SK-N-SH treated with all-trans-retinoic acid at 6 μM for 48 hours (cell line): ENCODE data around the gene UNC5B.

ENCODE experiments used
- ATAC-seq: fragments of 200-7000 bp; cut with Tn5 transposase; 3 replicates; pipeline ENCODE4 v1.9.1; 2020; ENCODE audit warnings: mild to moderate bottlenecking, moderate library complexity
- ARNTL ChIP-seq: fragments of 450-650 bp; formaldehyde crosslinking; IDR thresholded peaks from 2 replicates; pipeline ENCODE4 v1.5.0; 2020; ENCODE audit warnings: low read depth, mild to moderate bottlenecking, moderate library complexity, borderline replicate concordance
- ESRRG ChIP-seq: fragments of 250-450 bp; sonication (Bioruptor Pico); IDR thresholded peaks from 2 replicates; pipeline ENCODE4 v1.6.1; 2021; ENCODE audit warnings: mild to moderate bottlenecking
- GLIS3 ChIP-seq: fragments of 250-450 bp; sonication (Bioruptor Pico); IDR thresholded peaks from 2 replicates; pipeline ENCODE4 v1.5.0; 2020; ENCODE audit warnings: mild to moderate bottlenecking, moderate library complexity
- ISL1 ChIP-seq: fragments of 250-450 bp; sonication (Bioruptor Pico); IDR thresholded peaks from 2 replicates; pipeline ENCODE4 v2.1.2; 2022; ENCODE audit warnings: mild to moderate bottlenecking, moderate library complexity
- PPARA ChIP-seq: fragments of 250-450 bp; sonication (Bioruptor Pico); IDR thresholded peaks from 2 replicates; pipeline ENCODE4 v1.5.0; 2020; ENCODE audit warnings: mild to moderate bottlenecking, borderline replicate concordance
- RARB ChIP-seq: fragments of 250-450 bp; sonication (Bioruptor Pico); IDR thresholded peaks from 2 replicates; pipeline ENCODE4 v1.8.0; 2021; ENCODE audit warnings: mild to moderate bottlenecking, moderate library complexity
- SNAI2 ChIP-seq: fragments of 250-450 bp; sonication (Bioruptor Pico); IDR thresholded peaks from 2 replicates; pipeline ENCODE4 v1.5.0; 2020; ENCODE audit warnings: mild to moderate bottlenecking, moderate library complexity
- TCF4 ChIP-seq: fragments of 250-450 bp; sonication (Bioruptor Pico); IDR thresholded peaks from 2 replicates; pipeline ENCODE4 v1.8.0; 2021; ENCODE audit warnings: mild to moderate bottlenecking, moderate library complexity, borderline replicate concordance
- TOX ChIP-seq: fragments of 250-450 bp; sonication (Bioruptor Pico); IDR thresholded peaks from 2 replicates; pipeline ENCODE4 v1.8.0; 2021; ENCODE audit warnings: mild to moderate bottlenecking, moderate library complexity, borderline replicate concordance
- ZFP30 ChIP-seq: fragments of 450-650 bp; formaldehyde crosslinking; IDR thresholded peaks from 2 replicates; pipeline ENCODE4 v1.5.0; 2022; ENCODE audit warnings: mild to moderate bottlenecking, moderate library complexity
- ZNF565 ChIP-seq: fragments of 450-650 bp; formaldehyde crosslinking; conservative IDR thresholded peaks from 2 replicates; pipeline ENCODE4 v1.5.0; 2020; ENCODE audit warnings: low read depth, mild to moderate bottlenecking, moderate library complexity
- ZNF70 ChIP-seq: fragments of 450-650 bp; formaldehyde crosslinking; IDR thresholded peaks from 2 replicates; pipeline ENCODE4 v1.5.0; 2020; ENCODE audit warnings: mild to moderate bottlenecking, moderate library complexity
- TF ChIP-seq, protein P1 (sequence below): fragments of 250-450 bp; sonication (Bioruptor Pico); IDR thresholded peaks from 2 replicates; pipeline ENCODE4 v1.8.0; 2020; ENCODE audit warnings: mild to moderate bottlenecking, moderate library complexity, borderline replicate concordance
- TF ChIP-seq, protein P2 (sequence below): fragments of 250-450 bp; sonication (Bioruptor Pico); IDR thresholded peaks from 2 replicates; pipeline ENCODE4 v1.5.0; 2020; ENCODE audit warnings: mild to moderate bottlenecking, moderate library complexity
- TF ChIP-seq, protein P3 (sequence below): fragments of 250-450 bp; sonication (Bioruptor Pico); IDR thresholded peaks from 2 replicates; pipeline ENCODE4 v1.5.1; 2020; ENCODE audit warnings: low read depth, mild to moderate bottlenecking, moderate library complexity
- TF ChIP-seq, protein P4 (sequence below): fragments of 250-450 bp; sonication (Bioruptor Pico); IDR thresholded peaks from 2 replicates; pipeline ENCODE4 v1.5.1; 2021; ENCODE audit warnings: mild to moderate bottlenecking, moderate library complexity

Gene UNC5B

DNA sequence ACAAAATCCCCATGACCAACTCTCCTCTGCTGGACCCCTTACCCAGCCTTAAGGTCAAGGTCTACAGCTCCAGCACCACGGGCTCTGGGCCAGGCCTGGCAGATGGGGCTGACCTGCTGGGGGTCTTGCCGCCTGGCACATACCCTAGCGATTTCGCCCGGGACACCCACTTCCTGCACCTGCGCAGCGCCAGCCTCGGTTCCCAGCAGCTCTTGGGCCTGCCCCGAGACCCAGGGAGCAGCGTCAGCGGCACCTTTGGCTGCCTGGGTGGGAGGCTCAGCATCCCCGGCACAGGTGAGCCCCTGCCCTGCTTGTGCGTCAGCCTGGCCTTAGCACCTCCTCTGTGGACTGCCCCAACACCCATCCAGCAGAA is 79.1 kb downstream of the UNC5B start:
- TF ChIP-seq ZNF565 (CRISPR knock-in tag) (no peak), ZFP30 (CRISPR knock-in tag) (no peak), RARB (CRISPR knock-in tag) (no peak), GLIS3 (CRISPR knock-in tag) (no peak)
- TF ChIP-seq, protein P1, sequence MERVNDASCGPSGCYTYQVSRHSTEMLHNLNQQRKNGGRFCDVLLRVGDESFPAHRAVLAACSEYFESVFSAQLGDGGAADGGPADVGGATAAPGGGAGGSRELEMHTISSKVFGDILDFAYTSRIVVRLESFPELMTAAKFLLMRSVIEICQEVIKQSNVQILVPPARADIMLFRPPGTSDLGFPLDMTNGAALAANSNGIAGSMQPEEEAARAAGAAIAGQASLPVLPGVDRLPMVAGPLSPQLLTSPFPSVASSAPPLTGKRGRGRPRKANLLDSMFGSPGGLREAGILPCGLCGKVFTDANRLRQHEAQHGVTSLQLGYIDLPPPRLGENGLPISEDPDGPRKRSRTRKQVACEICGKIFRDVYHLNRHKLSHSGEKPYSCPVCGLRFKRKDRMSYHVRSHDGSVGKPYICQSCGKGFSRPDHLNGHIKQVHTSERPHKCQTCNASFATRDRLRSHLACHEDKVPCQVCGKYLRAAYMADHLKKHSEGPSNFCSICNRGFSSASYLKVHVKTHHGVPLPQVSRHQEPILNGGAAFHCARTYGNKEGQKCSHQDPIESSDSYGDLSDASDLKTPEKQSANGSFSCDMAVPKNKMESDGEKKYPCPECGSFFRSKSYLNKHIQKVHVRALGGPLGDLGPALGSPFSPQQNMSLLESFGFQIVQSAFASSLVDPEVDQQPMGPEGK (CRISPR knock-in tag), result no peak
- TF ChIP-seq, protein P2, sequence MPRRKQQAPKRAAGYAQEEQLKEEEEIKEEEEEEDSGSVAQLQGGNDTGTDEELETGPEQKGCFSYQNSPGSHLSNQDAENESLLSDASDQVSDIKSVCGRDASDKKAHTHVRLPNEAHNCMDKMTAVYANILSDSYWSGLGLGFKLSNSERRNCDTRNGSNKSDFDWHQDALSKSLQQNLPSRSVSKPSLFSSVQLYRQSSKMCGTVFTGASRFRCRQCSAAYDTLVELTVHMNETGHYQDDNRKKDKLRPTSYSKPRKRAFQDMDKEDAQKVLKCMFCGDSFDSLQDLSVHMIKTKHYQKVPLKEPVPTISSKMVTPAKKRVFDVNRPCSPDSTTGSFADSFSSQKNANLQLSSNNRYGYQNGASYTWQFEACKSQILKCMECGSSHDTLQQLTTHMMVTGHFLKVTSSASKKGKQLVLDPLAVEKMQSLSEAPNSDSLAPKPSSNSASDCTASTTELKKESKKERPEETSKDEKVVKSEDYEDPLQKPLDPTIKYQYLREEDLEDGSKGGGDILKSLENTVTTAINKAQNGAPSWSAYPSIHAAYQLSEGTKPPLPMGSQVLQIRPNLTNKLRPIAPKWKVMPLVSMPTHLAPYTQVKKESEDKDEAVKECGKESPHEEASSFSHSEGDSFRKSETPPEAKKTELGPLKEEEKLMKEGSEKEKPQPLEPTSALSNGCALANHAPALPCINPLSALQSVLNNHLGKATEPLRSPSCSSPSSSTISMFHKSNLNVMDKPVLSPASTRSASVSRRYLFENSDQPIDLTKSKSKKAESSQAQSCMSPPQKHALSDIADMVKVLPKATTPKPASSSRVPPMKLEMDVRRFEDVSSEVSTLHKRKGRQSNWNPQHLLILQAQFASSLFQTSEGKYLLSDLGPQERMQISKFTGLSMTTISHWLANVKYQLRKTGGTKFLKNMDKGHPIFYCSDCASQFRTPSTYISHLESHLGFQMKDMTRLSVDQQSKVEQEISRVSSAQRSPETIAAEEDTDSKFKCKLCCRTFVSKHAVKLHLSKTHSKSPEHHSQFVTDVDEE (CRISPR knock-in tag), result no peak
- TF ChIP-seq, all 23 proteins: peak for 0
- no peak for ATAC-seq

DNA sequence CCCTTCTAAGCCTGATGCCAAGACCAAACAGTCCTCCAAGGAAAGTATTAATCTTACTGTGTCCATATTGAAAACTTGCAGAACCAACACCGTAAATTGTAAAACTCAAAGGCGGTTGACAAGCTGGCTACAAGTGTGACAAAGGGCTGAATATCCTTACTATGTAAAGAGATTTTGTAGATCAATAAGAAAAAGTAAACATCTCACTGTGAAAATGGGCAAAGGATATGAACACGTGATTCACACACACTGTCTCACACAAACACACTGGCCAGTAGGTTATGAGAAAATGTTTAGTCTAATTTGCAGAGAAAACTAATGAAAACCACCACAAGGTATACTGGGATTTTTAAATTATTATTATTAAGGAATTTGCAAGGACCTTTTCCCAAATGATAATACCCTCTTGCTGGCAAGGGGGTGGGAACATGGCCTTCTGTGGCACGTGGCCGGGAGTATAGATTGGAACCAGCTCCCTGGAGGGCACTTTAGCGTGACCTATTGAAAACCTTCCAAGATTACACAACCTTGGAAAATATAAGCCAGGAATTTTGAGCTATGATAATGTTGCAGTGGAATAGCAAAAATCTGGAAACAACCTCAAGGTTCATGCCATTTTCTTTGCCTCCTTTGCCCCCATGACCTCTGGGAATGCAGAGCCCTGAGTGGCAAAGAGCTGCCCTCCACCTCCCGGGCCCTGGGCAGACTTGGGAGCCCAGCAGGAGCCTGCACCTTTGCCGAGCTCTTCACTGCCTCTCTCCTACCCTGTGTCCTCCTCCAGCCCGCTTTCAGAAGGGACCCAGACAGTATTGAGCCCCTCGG is 80.5 kb downstream of the UNC5B start:
- no peak for ATAC-seq
- TF ChIP-seq, protein P3, sequence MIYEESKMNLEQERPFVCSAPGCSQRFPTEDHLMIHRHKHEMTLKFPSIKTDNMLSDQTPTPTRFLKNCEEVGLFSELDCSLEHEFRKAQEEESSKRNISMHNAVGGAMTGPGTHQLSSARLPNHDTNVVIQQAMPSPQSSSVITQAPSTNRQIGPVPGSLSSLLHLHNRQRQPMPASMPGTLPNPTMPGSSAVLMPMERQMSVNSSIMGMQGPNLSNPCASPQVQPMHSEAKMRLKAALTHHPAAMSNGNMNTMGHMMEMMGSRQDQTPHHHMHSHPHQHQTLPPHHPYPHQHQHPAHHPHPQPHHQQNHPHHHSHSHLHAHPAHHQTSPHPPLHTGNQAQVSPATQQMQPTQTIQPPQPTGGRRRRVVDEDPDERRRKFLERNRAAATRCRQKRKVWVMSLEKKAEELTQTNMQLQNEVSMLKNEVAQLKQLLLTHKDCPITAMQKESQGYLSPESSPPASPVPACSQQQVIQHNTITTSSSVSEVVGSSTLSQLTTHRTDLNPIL (CRISPR knock-in tag), result no peak
- no peak for TF ChIP-seq ISL1 (CRISPR knock-in tag)
- TF ChIP-seq, all 23 proteins: peak for 0

DNA sequence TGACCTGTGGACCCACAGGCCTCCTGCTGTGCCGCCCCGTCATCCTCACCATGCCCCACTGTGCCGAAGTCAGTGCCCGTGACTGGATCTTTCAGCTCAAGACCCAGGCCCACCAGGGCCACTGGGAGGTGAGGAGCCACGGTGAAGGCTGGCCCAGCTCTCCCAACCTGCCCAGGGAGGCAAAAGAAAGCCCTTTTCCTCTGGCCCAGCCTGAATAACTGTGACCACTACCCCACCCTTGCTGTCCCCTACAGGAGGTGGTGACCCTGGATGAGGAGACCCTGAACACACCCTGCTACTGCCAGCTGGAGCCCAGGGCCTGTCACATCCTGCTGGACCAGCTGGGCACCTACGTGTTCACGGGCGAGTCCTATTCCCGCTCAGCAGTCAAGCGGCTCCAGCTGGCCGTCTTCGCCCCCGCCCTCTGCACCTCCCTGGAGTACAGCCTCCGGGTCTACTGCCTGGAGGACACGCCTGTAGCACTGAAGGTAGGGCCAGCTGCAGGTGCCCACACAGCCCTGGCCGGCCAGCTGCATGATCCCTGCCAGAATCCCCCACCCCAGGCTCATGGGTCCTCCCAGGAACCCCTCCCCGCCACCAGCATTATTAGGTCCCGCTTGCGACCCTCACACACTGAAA is 81.2 kb downstream of the UNC5B start:
- TF ChIP-seq, protein P1 (CRISPR knock-in tag), result no peak
- TF ChIP-seq TCF4 (CRISPR knock-in tag) (no peak), ARNTL (no peak), ZFP30 (CRISPR knock-in tag) (no peak)
- ATAC-seq, result no peak

DNA sequence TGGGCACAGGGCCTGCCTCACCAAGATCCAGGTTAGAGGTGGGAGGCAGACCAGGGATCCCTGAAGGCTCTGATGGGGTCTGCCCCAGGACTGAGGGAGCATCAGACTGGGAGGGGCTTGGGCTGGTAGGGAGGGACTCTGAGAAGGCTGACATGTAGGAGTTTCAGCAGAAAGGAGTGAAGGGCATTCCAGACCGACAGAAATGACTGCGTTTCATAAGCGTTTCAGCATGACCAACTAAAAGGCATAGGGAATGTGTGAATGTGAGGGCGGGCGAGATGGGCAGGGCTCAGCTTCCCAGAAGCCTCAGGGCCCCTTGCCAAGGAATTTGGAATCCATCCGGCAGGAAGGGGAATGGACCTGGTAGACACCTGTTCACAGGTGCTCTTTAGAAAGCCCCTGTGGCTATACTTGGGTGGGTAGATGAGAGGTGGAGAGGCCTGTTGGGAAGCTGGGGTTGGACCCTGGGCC is 81.8 kb downstream of the UNC5B start:
- no peak for TF ChIP-seq SNAI2 (CRISPR knock-in tag)
- TF ChIP-seq, protein P2 (CRISPR knock-in tag), result no peak
- TF ChIP-seq, protein P3 (CRISPR knock-in tag), result no peak
- TF ChIP-seq PPARA (CRISPR knock-in tag), result no peak
- TF ChIP-seq ESRRG, result no peak
- TF ChIP-seq, protein P4, sequence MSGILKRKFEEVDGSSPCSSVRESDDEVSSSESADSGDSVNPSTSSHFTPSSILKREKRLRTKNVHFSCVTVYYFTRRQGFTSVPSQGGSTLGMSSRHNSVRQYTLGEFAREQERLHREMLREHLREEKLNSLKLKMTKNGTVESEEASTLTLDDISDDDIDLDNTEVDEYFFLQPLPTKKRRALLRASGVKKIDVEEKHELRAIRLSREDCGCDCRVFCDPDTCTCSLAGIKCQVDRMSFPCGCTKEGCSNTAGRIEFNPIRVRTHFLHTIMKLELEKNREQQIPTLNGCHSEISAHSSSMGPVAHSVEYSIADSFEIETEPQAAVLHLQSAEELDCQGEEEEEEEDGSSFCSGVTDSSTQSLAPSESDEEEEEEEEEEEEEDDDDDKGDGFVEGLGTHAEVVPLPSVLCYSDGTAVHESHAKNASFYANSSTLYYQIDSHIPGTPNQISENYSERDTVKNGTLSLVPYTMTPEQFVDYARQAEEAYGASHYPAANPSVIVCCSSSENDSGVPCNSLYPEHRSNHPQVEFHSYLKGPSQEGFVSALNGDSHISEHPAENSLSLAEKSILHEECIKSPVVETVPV (CRISPR knock-in tag), result no peak
- no peak for TF ChIP-seq ZNF70 (CRISPR knock-in tag)
- no peak for TF ChIP-seq TOX
- no peak for TF ChIP-seq ARNTL
- ATAC-seq, result no peak
